Activated CD4-positive, alpha-beta memory T cell treated with anti-CD3 and anti-CD28 coated beads, Interleukin-2, amount 10 ng/mL, durations not matched to agents 7 days and 5 days (primary cell): ENCODE results near the gene SYCE3. TPM values are rescaled to one million over a fixed set of nuclear protein-coding genes. Genes with fewer than 3 reads are reported as not detected.

Experiments
- CTCF ChIA-PET: fragments of 350-600 bp; sonication (Branson Sonifier 250); formaldehyde crosslinking; loops from one replicate; lab custom pipeline; 2021; ENCODE audit warnings: antibody characterized with exemption, inconsistent platforms; lab: Charles Lee
- POLR2A ChIA-PET: fragments of 350-600 bp; sonication (Branson Sonifier 250); formaldehyde crosslinking; loops from one replicate; lab custom pipeline; 2021; ENCODE audit warnings: antibody characterized with exemption; lab: Charles Lee
- DNase-seq: peaks from one replicate; pipeline ENCODE4 v3.0.0-alpha.2; 2020
- H3K27ac Mint-ChIP-seq: one replicate; pipeline ENCODE4 v1.8.0; 2021; ENCODE audit warnings: mild to moderate bottlenecking, mixed read lengths
- H3K27me3 Mint-ChIP-seq: one replicate; pipeline ENCODE4 v1.8.0; 2021; ENCODE audit warnings: mixed read lengths
- H3K36me3 Mint-ChIP-seq: one replicate; pipeline ENCODE4 v1.8.0; 2021; ENCODE audit warnings: low read depth, mixed read lengths
- H3K4me1 Mint-ChIP-seq: one replicate; pipeline ENCODE4 v1.8.0; 2021; ENCODE audit warnings: mixed read lengths
- H3K4me3 Mint-ChIP-seq: one replicate; pipeline ENCODE4 v1.8.0; 2021; ENCODE audit warnings: mild to moderate bottlenecking, mixed read lengths
- H3K9me3 Mint-ChIP-seq: one replicate; pipeline ENCODE4 v1.8.0; 2021; ENCODE audit warnings: mixed read lengths
- total RNA-seq, 2 experiments: library from RNA; stranded (reverse); gene quantifications; one replicate each; pipeline ENCODE4 v1.2.3, GENCODE V29; 2021

The SYCE3 gene
- total RNA-seq, 2 experiments from 2014 or later, result 0.58 to 0.71 TPM

- no peak for DNase-seq
- Mint-ChIP-seq H3K9me3 (no peaks in the 10 kb centered on the region), H3K27ac (no peak overlapping the region), H3K4me1 (peaks cover 42% of the 10 kb centered on the region), H3K27me3 (no peaks in the 10 kb centered on the region), H3K36me3 (peaks cover 31% of the 10 kb centered on the region), H3K4me3 (peak overlapping the region; percentile 13)
- CTCF ChIA-PET, result interaction anchor here (0.8 to 1.9 kb wide), 2 partner anchors 14 to 30 kb away, joined by 3 to 4 read pairs; no protein-coding TSS in a partner anchor
- POLR2A ChIA-PET, result interaction anchor here (1.2 to 2.2 kb wide), 4 partner anchors 13 to 53 kb away, joined by 5 to 14 read pairs (median 6); partner anchors contain the start of genes SCO2 and SYCE3
These were observed 16.1 kb upstream of the SYCE3 start for GRCh38 chr22:50578776-50579310.

GRCh38 chr22:50577987-50578775 is 15.5 kb upstream of the SYCE3 start, which contains the start of gene CPT1B:
TSS of gene CPT1B (minus strand) at chr22:50578427. CDS start at chr22:50577915, 512 bp downstream.
- peak within 1 kb of the TSS; percentile 35 for H3K27ac Mint-ChIP-seq
- ChIA-PET CTCF (interaction anchor here (0.8 to 1.9 kb wide), 4 partner anchors 12 to 53 kb away, joined by 3 to 4 read pairs (median 4); partner anchors contain the start of gene SCO2), POLR2A (interaction anchor here (1.0 to 2.2 kb wide), 8 partner anchors 12 to 53 kb away, joined by 3 to 14 read pairs (median 6); partner anchors contain the start of genes KLHDC7B, SCO2 and SYCE3)
- H3K4me3 Mint-ChIP-seq, result peak within 1 kb of the TSS; percentile 62
- peaks cover 36% of the 10 kb centered on the region for H3K4me1 Mint-ChIP-seq
- DNase-seq, result no peak
- no peaks in the 10 kb centered on the region for H3K27me3 Mint-ChIP-seq
- H3K9me3 Mint-ChIP-seq, result no peaks in the 10 kb centered on the region
- peaks cover 31% of the 10 kb centered on the region for H3K36me3 Mint-ChIP-seq

GRCh38 chr22:50577697-50577986 is 14.9 kb upstream of the SYCE3 start:
- Mint-ChIP-seq H3K36me3 (peaks cover 34% of the 10 kb centered on the region), H3K27me3 (no peaks in the 10 kb centered on the region), H3K4me1 (peaks cover 36% of the 10 kb centered on the region), H3K27ac (peak overlapping the region; percentile 35), H3K9me3 (no peaks in the 10 kb centered on the region), H3K4me3 (peak overlapping the region; percentile 62)
- DNase-seq, result no peak
- CTCF ChIA-PET, result interaction anchor here (1.1 to 3.7 kb wide), 4 partner anchors 12 to 52 kb away, joined by 3 to 18 read pairs (median 4); partner anchors contain the start of genes SCO2 and SYCE3
- POLR2A ChIA-PET, result interaction anchor here (1.0 to 2.2 kb wide), 6 partner anchors 15 to 52 kb away, joined by 3 to 14 read pairs (median 6); partner anchors contain the start of genes KLHDC7B, SCO2, SYCE3 and TYMP

- ChIA-PET POLR2A (interaction anchor here (1.0 to 2.2 kb wide), 6 partner anchors 14 to 51 kb away, joined by 3 to 14 read pairs (median 6); partner anchors contain the start of genes KLHDC7B, SCO2, SYCE3 and TYMP), CTCF (interaction anchor here (1.1 to 3.7 kb wide), 3 partner anchors 11 to 52 kb away, joined by 3 to 18 read pairs (median 4); partner anchors contain the start of genes SCO2 and SYCE3)
- H3K27me3 Mint-ChIP-seq, result no peaks in the 10 kb centered on the region
- peaks cover 36% of the 10 kb centered on the region for H3K36me3 Mint-ChIP-seq
- peak overlapping the region; percentile 62 for H3K4me3 Mint-ChIP-seq
- H3K27ac Mint-ChIP-seq, result peak overlapping the region; percentile 35
- H3K4me1 Mint-ChIP-seq, result peaks cover 36% of the 10 kb centered on the region
- peak; percentile 31 for DNase-seq
- no peaks in the 10 kb centered on the region for H3K9me3 Mint-ChIP-seq
These were observed 14.3 kb upstream of the SYCE3 start for GRCh38 chr22:50576806-50577696.

GRCh38 chr22:50576070-50576469 is 13.4 kb upstream of the SYCE3 start:
- H3K27ac Mint-ChIP-seq, result no peak overlapping the region
- CTCF ChIA-PET, result interaction anchor here (0.6 to 3.7 kb wide), 5 partner anchors 10 to 305 kb away, joined by 3 to 18 read pairs (median 3); partner anchors contain the start of gene SYCE3
- no peak overlapping the region for H3K4me3 Mint-ChIP-seq
- DNase-seq, result no peak
- H3K27me3 Mint-ChIP-seq, result no peaks in the 10 kb centered on the region
- peaks cover 39% of the 10 kb centered on the region for H3K36me3 Mint-ChIP-seq
- no peaks in the 10 kb centered on the region for H3K9me3 Mint-ChIP-seq
- H3K4me1 Mint-ChIP-seq, result peaks cover 27% of the 10 kb centered on the region
- POLR2A ChIA-PET, result interaction anchor here (1.4 to 2.0 kb wide), 2 partner anchors 9 to 45 kb away, joined by 3 to 6 read pairs; no protein-coding TSS in a partner anchor

GRCh38 chr22:50575426-50575941 is 12.8 kb upstream of the SYCE3 start:
- no peak for DNase-seq
- no peaks in the 10 kb centered on the region for H3K27me3 Mint-ChIP-seq
- H3K9me3 Mint-ChIP-seq, result no peaks in the 10 kb centered on the region
- H3K27ac Mint-ChIP-seq, result no peak overlapping the region
- peaks cover 42% of the 10 kb centered on the region for H3K36me3 Mint-ChIP-seq
- no peak overlapping the region for H3K4me3 Mint-ChIP-seq
- POLR2A ChIA-PET, result interaction anchor here (0.6 to 1.4 kb wide), 3 partner anchors 10 to 48 kb away, joined by 3 to 7 read pairs (median 3); no protein-coding TSS in a partner anchor
- peaks cover 24% of the 10 kb centered on the region for H3K4me1 Mint-ChIP-seq
- CTCF ChIA-PET, result interaction anchor here (0.6 to 3.7 kb wide), 7 partner anchors 9 to 304 kb away, joined by 3 to 18 read pairs (median 3); partner anchors contain the start of genes SCO2 and SYCE3

DNA sequence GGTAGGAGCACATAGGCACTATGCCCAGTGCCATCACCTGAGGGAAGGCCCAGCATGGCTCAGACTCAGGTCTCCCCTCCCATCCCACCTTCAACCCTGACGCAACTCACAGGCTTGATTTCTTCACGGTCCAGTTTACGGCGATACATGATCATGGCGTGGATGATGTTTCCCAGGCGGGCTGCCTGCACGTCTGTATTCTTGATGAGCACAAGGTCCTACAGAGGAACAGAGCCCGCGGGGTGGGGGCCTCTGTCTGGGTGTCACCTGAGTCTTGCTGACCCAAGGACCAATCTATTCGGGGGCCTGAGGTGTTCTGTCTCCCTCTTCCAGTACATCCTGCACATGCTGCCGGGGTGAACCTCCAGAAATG is 11.7 kb upstream of the SYCE3 start:
- POLR2A ChIA-PET, result interaction anchor here (0.7 to 1.4 kb wide), 3 partner anchors 9 to 49 kb away, joined by 3 to 7 read pairs (median 4); partner anchors contain the start of genes CHKB and SCO2
- CTCF ChIA-PET, result interaction anchor here (3.7 kb wide), 1 partner anchor 11 kb away, joined by 18 read pairs; the partner anchor contains the start of gene SYCE3
- Mint-ChIP-seq H3K4me3 (no peak overlapping the region), H3K4me1 (peaks cover 15% of the 10 kb centered on the region), H3K9me3 (no peaks in the 10 kb centered on the region), H3K27me3 (no peaks in the 10 kb centered on the region), H3K27ac (no peak overlapping the region), H3K36me3 (peaks cover 41% of the 10 kb centered on the region)
- no peak for DNase-seq

- Mint-ChIP-seq H3K27ac (no peak overlapping the region), H3K4me3 (no peak overlapping the region), H3K4me1 (peaks cover 14% of the 10 kb centered on the region), H3K27me3 (no peaks in the 10 kb centered on the region), H3K9me3 (no peaks in the 10 kb centered on the region), H3K36me3 (peaks cover 43% of the 10 kb centered on the region)
- DNase-seq, result no peak
- CTCF ChIA-PET, result interaction anchor here (1.7 to 3.7 kb wide), 3 partner anchors 11 to 48 kb away, joined by 8 to 18 read pairs (median 8); partner anchors contain the start of genes SCO2 and SYCE3
- POLR2A ChIA-PET, result interaction anchor here (0.8 to 2.1 kb wide), 4 partner anchors 8 to 46 kb away, joined by 4 to 13 read pairs (median 5); partner anchors contain the start of genes CHKB and SYCE3
These were observed 11.0 kb upstream of the SYCE3 start for GRCh38 chr22:50573491-50574382.

DNA sequence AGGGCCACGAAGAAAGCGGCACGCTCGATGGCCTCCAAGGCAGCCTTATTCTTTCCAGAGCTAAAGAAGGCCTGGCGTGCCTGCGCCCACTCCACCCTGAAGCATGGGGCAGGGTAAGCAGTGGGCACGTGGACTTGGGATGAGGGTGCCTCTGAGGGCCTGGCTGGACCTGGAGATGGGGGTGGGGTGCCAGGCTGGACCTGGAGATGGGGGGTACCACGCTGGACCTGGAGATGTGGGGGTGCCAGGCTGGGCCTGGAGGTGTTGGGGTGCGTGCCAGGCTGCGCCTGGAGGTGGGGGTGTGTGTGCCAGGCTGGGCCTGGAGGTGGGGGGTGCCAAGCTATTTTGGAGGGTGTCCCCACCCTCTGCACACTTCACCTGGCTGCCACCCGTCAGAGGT is 10.2 kb upstream of the SYCE3 start:
- DNase-seq, result no peak
- CTCF ChIA-PET, result interaction anchor here (1.7 to 1.9 kb wide), 2 partner anchors 10 to 47 kb away, joined by 8 read pairs; partner anchors contain the start of genes SCO2 and SYCE3
- POLR2A ChIA-PET, result interaction anchor here (0.8 to 2.1 kb wide), 5 partner anchors 9 to 46 kb away, joined by 3 to 13 read pairs (median 4); partner anchors contain the start of genes CHKB and SYCE3
- Mint-ChIP-seq H3K27me3 (no peaks in the 10 kb centered on the region), H3K27ac (no peak overlapping the region), H3K4me3 (no peak overlapping the region), H3K9me3 (no peaks in the 10 kb centered on the region), H3K4me1 (peaks cover 9% of the 10 kb centered on the region), H3K36me3 (peaks cover 44% of the 10 kb centered on the region)

GRCh38 chr22:50571264-50572175 is 8.8 kb upstream of the SYCE3 start:
- no peak for DNase-seq
- ChIA-PET POLR2A (interaction anchor here (1.0 to 2.1 kb wide), 6 partner anchors 8 to 46 kb away, joined by 3 to 13 read pairs (median 4); partner anchors contain the start of genes CHKB, SCO2 and SYCE3), CTCF (interaction anchor here (1.3 to 1.9 kb wide), 3 partner anchors 8 to 46 kb away, joined by 3 to 8 read pairs (median 8); partner anchors contain the start of genes CHKB, SCO2 and SYCE3)
- Mint-ChIP-seq H3K9me3 (no peaks in the 10 kb centered on the region), H3K36me3 (peaks cover 39% of the 10 kb centered on the region), H3K4me1 (no peaks in the 10 kb centered on the region), H3K4me3 (no peak overlapping the region), H3K27ac (no peak overlapping the region), H3K27me3 (no peaks in the 10 kb centered on the region)
